ENCODE data around the gene NR2F6. TPM values are rescaled to one million over a fixed set of nuclear protein-coding genes. Genes with fewer than 3 reads are reported as not detected.

NR2F6 gene
- total RNA-seq, 4 donors from 2014 or later = 7.1 to 47.7 (median 10.7) TPM

- no peak for TF ChIP-seq CTCF (IDR thresholded peaks at IDR 0.05; ENCODE audit: low read depth)
Observed at GRCh38 chr19:17260842-17261325, 15.2 kb upstream of the NR2F6 start.

GRCh38 chr19:17259934-17260333 is 14.2 kb upstream of the NR2F6 start:
- TF ChIP-seq CTCF (IDR thresholded peaks at IDR 0.05; ENCODE audit: low read depth) = no peak

GRCh38 chr19:17259118-17259780 is 13.5 kb upstream of the NR2F6 start:
- TF ChIP-seq CTCF (IDR thresholded peaks at IDR 0.05; ENCODE audit: low read depth) = no peak

- TF ChIP-seq CTCF (IDR thresholded peaks at IDR 0.05; ENCODE audit: low read depth) = no peak
Observed at GRCh38 chr19:17256130-17256529, 10.4 kb upstream of the NR2F6 start.

GRCh38 chr19:17255150-17255621 is 9.5 kb upstream of the NR2F6 start:
- TF ChIP-seq CTCF (IDR thresholded peaks at IDR 0.05; ENCODE audit: low read depth) = no peak

GRCh38 chr19:17254636-17255035 is 8.9 kb upstream of the NR2F6 start:
- no peak for TF ChIP-seq CTCF (IDR thresholded peaks at IDR 0.05; ENCODE audit: low read depth)

GRCh38 chr19:17249887-17250548 is 4.3 kb upstream of the NR2F6 start:
- no peak for TF ChIP-seq CTCF (IDR thresholded peaks at IDR 0.05; ENCODE audit: low read depth)
